Smooth muscle cell (in vitro differentiated cells): Measurements from ENCODE around the gene RRBP1. TPM values are rescaled to one million over a fixed set of nuclear protein-coding genes. Genes with fewer than 3 reads are reported as not detected.

ENCODE experiments used
- DNase-seq: peaks from one replicate; lab custom pipeline; 2025; ENCODE audit not compliant: unreplicated experiment; lab: John Stamatoyannopoulos, UW
- H2AFZ ChIP-seq: fragments of 200-600 bp; sonication (generic); 2 replicates; pipeline ENCODE4 v1.6.0; 2016; ENCODE audit warnings: antibody characterized with exemption, low read depth, mild to moderate bottlenecking
- H3F3A ChIP-seq: fragments of 200-600 bp; sonication (generic); 2 replicates; pipeline ENCODE4 v1.6.0; 2017; ENCODE audit warnings: antibody characterized with exemption, low read depth
- H3K27ac ChIP-seq: fragments of 200-600 bp; sonication (generic); 2 replicates; pipeline ENCODE4 v1.5.1; 2016; ENCODE audit warnings: low read depth, mild to moderate bottlenecking
- H3K27me3 ChIP-seq: fragments of 200-600 bp; sonication (generic); 2 replicates; pipeline ENCODE4 v1.6.1; 2016; ENCODE audit warnings: low read depth, mild to moderate bottlenecking
- H3K36me3 ChIP-seq: fragments of 200-600 bp; sonication (generic); 2 replicates; pipeline ENCODE4 v1.5.1; 2016; ENCODE audit warnings: low read depth
- H3K4me1 ChIP-seq: fragments of 200-600 bp; sonication (generic); 2 replicates; pipeline ENCODE4 v1.5.1; 2016; ENCODE audit warnings: low read depth
- H3K4me2 ChIP-seq: fragments of 200-600 bp; sonication (generic); 2 replicates; pipeline ENCODE4 v1.6.0; 2016; ENCODE audit warnings: mild to moderate bottlenecking
- H3K4me3 ChIP-seq: fragments of 200-600 bp; sonication (generic); 2 replicates; pipeline ENCODE4 v1.5.1; 2016; ENCODE audit warnings: mild to moderate bottlenecking
- H3K79me2 ChIP-seq: fragments of 200-600 bp; sonication (generic); 2 replicates; pipeline ENCODE4 v1.6.0; 2016; ENCODE audit warnings: low read depth, mild to moderate bottlenecking
- H3K9ac ChIP-seq: fragments of 200-600 bp; sonication (generic); 2 replicates; pipeline ENCODE4 v1.6.0; 2016; ENCODE audit warnings: low read depth
- H3K9me3 ChIP-seq: fragments of 200-600 bp; sonication (generic); replicated peaks from 2 replicates; pipeline ENCODE4 v1.5.1; 2016; ENCODE audit warnings: low read depth
- H4K20me1 ChIP-seq: fragments of 200-600 bp; sonication (generic); 2 replicates; pipeline ENCODE4 v1.6.0; 2016; ENCODE audit warnings: low read depth
- CTCF ChIP-seq: fragments of 200-600 bp; sonication (generic); IDR thresholded peaks from 2 replicates; pipeline ENCODE4 v1.5.1; 2017; ENCODE audit warnings: borderline replicate concordance, mild to moderate bottlenecking, antibody characterized with exemption; ENCODE audit not compliant: insufficient read depth, poor library complexity, severe bottlenecking
- WGBS: methylation state at CpG from one replicate; pipeline ENCODE4 v1.1.7; 2016; ENCODE audit warnings: low lambda C conversion rate; 5-methylcytosine and 5-hydroxymethylcytosine counted together
- polyA plus RNA-seq: library from polyadenylated mRNA; unstranded; fragments of >200 nt; fragmentation: Nextera tagmentation; extraction: Ambion mirVana; gene quantifications from 2 replicates; pipeline ENCODE4 v1.2.1, GENCODE V29; 2016
- total RNA-seq: library from RNA; depleted of rRNA; stranded (reverse); fragments of >200 nt; gene quantifications from 2 replicates; pipeline ENCODE4 v1.2.3, GENCODE V29; 2014

RRBP1 gene
- total and polyA plus RNA-seq, 2 experiments from 2014 or later: 142 to 226 TPM

- Histone ChIP-seq H3K9ac (no peak overlapping the region), H2AFZ (no peak overlapping the region), H4K20me1 (no peaks in the 10 kb centered on the region), H3K79me2 (no peaks in the 10 kb centered on the region), H3K36me3 (no peaks in the 10 kb centered on the region), H3K4me3 (no peak overlapping the region), H3K4me2 (no peak overlapping the region), H3F3A (peaks cover 7% of the 10 kb centered on the region), H3K27ac (no peak overlapping the region), H3K27me3 (no peaks in the 10 kb centered on the region), H3K4me1 (peaks cover 11% of the 10 kb centered on the region), H3K9me3 (no peaks in the 10 kb centered on the region)
- 70% methylated on average over 6 of the region's 6 CpGs for WGBS
- no peak for DNase-seq
- TF ChIP-seq CTCF: no peak
Measured at GRCh38 chr20:17712708-17713107, 30.7 kb upstream of the RRBP1 start.

- H3K4me1 ChIP-seq: peaks cover 11% of the 10 kb centered on the region
- TF ChIP-seq CTCF: no peak
Measured at GRCh38 chr20:17712201-17712600, 30.2 kb upstream of the RRBP1 start.

GRCh38 chr20:17711267-17711627 is 29.2 kb upstream of the RRBP1 start:
- H3K4me2 ChIP-seq: peak overlapping the region; percentile 64
- no peak for DNase-seq
- no peak overlapping the region for H3K4me3 ChIP-seq
- H4K20me1 ChIP-seq: no peaks in the 10 kb centered on the region
- no peaks in the 10 kb centered on the region for H3K36me3 ChIP-seq
- peaks cover 7% of the 10 kb centered on the region for H3F3A ChIP-seq
- no peaks in the 10 kb centered on the region for H3K27me3 ChIP-seq
- H2AFZ ChIP-seq: no peak overlapping the region
- H3K79me2 ChIP-seq: no peaks in the 10 kb centered on the region
- no peak for TF ChIP-seq CTCF
- no peaks in the 10 kb centered on the region for H3K9me3 ChIP-seq
- H3K27ac ChIP-seq: peak overlapping the region; percentile 49
- no peak overlapping the region for H3K9ac ChIP-seq
- 60% methylated on average over 5 of the region's 5 CpGs for WGBS
- H3K4me1 ChIP-seq: peaks cover 11% of the 10 kb centered on the region

More at GRCh38 chr20:17712201-17712600, 30.2 kb upstream of the RRBP1 start:
- Histone ChIP-seq H3K4me2 (no peak overlapping the region), H3K9ac (no peak overlapping the region), H3K27me3 (no peaks in the 10 kb centered on the region), H3F3A (peaks cover 7% of the 10 kb centered on the region), H3K4me3 (no peak overlapping the region), H3K9me3 (no peaks in the 10 kb centered on the region), H4K20me1 (no peaks in the 10 kb centered on the region), H3K79me2 (no peaks in the 10 kb centered on the region), H2AFZ (no peak overlapping the region), H3K36me3 (no peaks in the 10 kb centered on the region), H3K27ac (no peak overlapping the region)
- WGBS: 84% methylated on average over 4 of the region's 4 CpGs
- no peak for DNase-seq
